Gastroesophageal sphincter (tissue), 4 donors: ENCODE data around the gene ESM1. TPM values are rescaled to one million over a fixed set of nuclear protein-coding genes. Genes with fewer than 3 reads are reported as not detected.
"Not testable (repeated sequence)": the region's sequence is repeated elsewhere in the genome, so short reads cannot be mapped to it uniquely, and the experiment has no call there.

Experiments
- ATAC-seq: fragments of 150-250 bp; one replicate; pipeline ENCODE4 v1.9.1; 2016; ENCODE audit warnings: mild to moderate bottlenecking, moderate library complexity
- H3K27ac ChIP-seq, 4 donors: fragments of 200-600 bp; sonication (generic) in 3 of 4; 1 replicate in 3 of 4; 2 replicates in 1 of 4; pipeline ENCODE4 v1.5.1; 2016 to 2019
- H3K27me3 ChIP-seq: fragments of 200-600 bp; sonication (generic); one replicate; pipeline ENCODE4 v1.5.1; 2019
- H3K36me3 ChIP-seq, 2 donors: fragments of 200-600 bp; sonication (generic); one replicate each; pipeline ENCODE4 v1.5.1; 2019; ENCODE audit warnings: control low read depth in 1 of 2
- H3K4me1 ChIP-seq, 3 donors: fragments of 200-600 bp; sonication (generic); 1 replicate in 2 of 3; 2 replicates in 1 of 3; pipeline ENCODE4 v1.5.1; 2016 to 2019; ENCODE audit warnings: control low read depth in 2 of 3
- H3K4me3 ChIP-seq, 2 donors: fragments of 200-600 bp; sonication (generic); one replicate each; pipeline ENCODE4 v1.5.1; 2019; ENCODE audit warnings: mild to moderate bottlenecking in 1 of 2, moderate library complexity in 1 of 2
- H3K9me3 ChIP-seq, 3 donors: fragments of 200-600 bp; sonication (generic); one replicate each; pipeline ENCODE4 v1.5.1; 2017 to 2019; ENCODE audit warnings: control low read depth in 2 of 3
- EP300 ChIP-seq: sonication (generic); formaldehyde crosslinking; IDR thresholded peaks from one replicate; pipeline ENCODE4 v1.6.1; 2017; ENCODE audit warnings: antibody characterized with exemption, mild to moderate bottlenecking
- POLR2A ChIP-seq, 2 donors: fragments of 450-650 bp; IDR thresholded peaks; one replicate each; pipeline ENCODE4 v1.6.1; 2017; ENCODE audit warnings: antibody characterized with exemption in 2 of 2, mild to moderate bottlenecking in 2 of 2, moderate library complexity in 1 of 2
- POLR2AphosphoS5 ChIP-seq: sonication (generic); formaldehyde crosslinking; IDR thresholded peaks from one replicate; pipeline ENCODE4 v1.6.1; 2017; ENCODE audit warnings: antibody characterized with exemption
- WGBS, 2 donors: methylation state at CpG; one replicate each; pipeline ENCODE4 v1.1.5; 2018; ENCODE audit warnings: low coverage in 1 of 2; 5-methylcytosine and 5-hydroxymethylcytosine counted together
- total RNA-seq, 4 donors: library from RNA; depleted of rRNA; stranded (reverse); fragments of >200 nt; gene quantifications; one replicate each; pipeline ENCODE4 v1.1.0, GENCODE V29; 2016
- TF ChIP-seq, protein P1 (sequence below), 4 experiments: fragments of 200-600 bp in 2 of 4; fragments of 450-650 bp in 2 of 4; sonication (generic) in 1 of 4; IDR thresholded peaks; one replicate each; pipeline ENCODE4 v1.5.1; 2017 to 2019; ENCODE audit warnings: antibody characterized with exemption in 4 of 4, mild to moderate bottlenecking in 2 of 4, moderate library complexity in 2 of 4

The ESM1 gene
- total RNA-seq, 4 donors from 2014 or later, result 0.13 TPM; not detected in 3

DNA sequence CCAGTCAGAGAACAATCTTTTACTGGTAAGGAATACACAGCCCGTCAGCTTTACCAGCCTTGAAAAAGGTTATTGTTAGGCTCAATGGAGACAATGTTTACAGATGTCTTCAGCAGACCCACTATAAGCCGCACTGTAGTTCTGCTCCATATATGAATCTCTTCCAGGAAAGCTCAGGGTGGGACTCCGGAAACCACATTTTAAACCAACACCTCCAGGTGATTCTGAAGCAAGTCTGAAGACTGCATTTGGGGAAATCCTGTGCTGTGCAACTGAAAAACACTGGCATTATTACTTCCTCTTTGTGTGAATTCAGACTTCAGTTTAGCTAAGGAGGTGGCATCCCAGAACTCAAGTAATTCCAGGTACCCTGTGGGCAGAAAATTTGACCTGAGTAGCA lies 42.2 kb upstream of the ESM1 start:
- Histone ChIP-seq H3K27ac (no peak overlapping the region), H3K27me3 (no peaks in the 10 kb centered on the region), H3K36me3 (no peaks in the 10 kb centered on the region), H3K4me3 (no peak overlapping the region), H3K9me3 (no peaks in the 10 kb centered on the region), H3K4me1 (no peaks in the 10 kb centered on the region)
- no CpG with 5 or more reads among the region's 3 CpGs for WGBS, 2 donors
- TF ChIP-seq POLR2AphosphoS5 (no peak), POLR2A (IDR thresholded peaks at IDR 0.05) (no peak), EP300 (no peak)
- TF ChIP-seq, protein P1, sequence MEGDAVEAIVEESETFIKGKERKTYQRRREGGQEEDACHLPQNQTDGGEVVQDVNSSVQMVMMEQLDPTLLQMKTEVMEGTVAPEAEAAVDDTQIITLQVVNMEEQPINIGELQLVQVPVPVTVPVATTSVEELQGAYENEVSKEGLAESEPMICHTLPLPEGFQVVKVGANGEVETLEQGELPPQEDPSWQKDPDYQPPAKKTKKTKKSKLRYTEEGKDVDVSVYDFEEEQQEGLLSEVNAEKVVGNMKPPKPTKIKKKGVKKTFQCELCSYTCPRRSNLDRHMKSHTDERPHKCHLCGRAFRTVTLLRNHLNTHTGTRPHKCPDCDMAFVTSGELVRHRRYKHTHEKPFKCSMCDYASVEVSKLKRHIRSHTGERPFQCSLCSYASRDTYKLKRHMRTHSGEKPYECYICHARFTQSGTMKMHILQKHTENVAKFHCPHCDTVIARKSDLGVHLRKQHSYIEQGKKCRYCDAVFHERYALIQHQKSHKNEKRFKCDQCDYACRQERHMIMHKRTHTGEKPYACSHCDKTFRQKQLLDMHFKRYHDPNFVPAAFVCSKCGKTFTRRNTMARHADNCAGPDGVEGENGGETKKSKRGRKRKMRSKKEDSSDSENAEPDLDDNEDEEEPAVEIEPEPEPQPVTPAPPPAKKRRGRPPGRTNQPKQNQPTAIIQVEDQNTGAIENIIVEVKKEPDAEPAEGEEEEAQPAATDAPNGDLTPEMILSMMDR (IDR thresholded peaks at IDR 0.05), result no peak
- no peak for ATAC-seq

DNA sequence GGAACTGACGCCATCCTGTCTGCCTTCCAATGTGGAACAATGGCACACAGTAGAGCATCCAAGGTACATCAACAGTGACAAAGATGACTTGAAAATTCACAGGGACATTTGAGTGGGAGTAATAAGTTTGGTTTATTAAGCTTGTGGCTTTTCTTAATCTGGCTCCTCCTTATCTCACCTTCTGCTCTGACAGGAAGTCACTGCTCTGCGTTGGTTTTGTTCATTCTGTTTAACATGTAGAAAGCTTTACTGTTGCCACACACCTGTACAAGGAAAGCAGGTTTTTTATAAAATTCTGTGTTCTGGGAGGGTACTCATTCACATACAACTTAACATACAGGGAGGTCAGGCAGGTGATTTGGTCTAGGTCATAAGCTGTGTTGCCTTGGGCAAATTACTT lies 37.1 kb upstream of the ESM1 start:
- no peak overlapping the region for H3K27ac ChIP-seq
- H3K9me3 ChIP-seq, result no peaks in the 10 kb centered on the region
- H3K4me1 ChIP-seq, result no peaks in the 10 kb centered on the region
- TF ChIP-seq POLR2AphosphoS5 (no peak), POLR2A (IDR thresholded peaks at IDR 0.05) (no peak), EP300 (no peak)
- TF ChIP-seq, protein P1 (IDR thresholded peaks at IDR 0.05), result no peak
- ATAC-seq, result no peak
- H3K27me3 ChIP-seq, result no peaks in the 10 kb centered on the region
- whole genome bisulfite sequencing, 2 donors, result 17 to 31% methylated on average over 1 of the region's 2 CpGs
- no peaks in the 10 kb centered on the region for H3K36me3 ChIP-seq
- H3K4me3 ChIP-seq, result no peak overlapping the region

DNA sequence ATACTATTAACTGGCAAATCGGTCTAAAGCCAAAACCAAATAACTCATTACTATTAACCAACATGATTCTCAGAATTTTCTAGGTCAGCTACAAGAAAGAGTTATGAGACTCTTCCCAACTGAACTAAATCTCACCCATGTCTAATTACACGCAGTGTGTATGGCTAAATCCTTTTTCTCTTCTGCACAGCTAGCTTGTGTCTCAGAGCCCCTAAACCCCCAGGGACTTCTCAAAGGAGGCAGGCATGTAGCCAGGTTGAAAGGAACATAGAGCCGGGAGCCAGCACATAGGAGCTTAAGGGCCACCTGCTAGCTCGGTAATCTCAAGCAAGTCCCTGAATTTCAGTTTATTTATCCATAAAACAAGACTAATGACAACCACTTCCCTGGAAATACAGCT lies 36.4 kb upstream of the ESM1 start:
- H3K4me3 ChIP-seq, result no peak overlapping the region
- ATAC-seq, result no peak
- H3K27me3 ChIP-seq, result no peaks in the 10 kb centered on the region
- no peaks in the 10 kb centered on the region for H3K9me3 ChIP-seq
- H3K36me3 ChIP-seq, result no peaks in the 10 kb centered on the region
- H3K4me1 ChIP-seq, result no peaks in the 10 kb centered on the region
- 53 to 55% methylated on average over 4 of the region's 4 CpGs for WGBS, 2 donors
- no peak overlapping the region for H3K27ac ChIP-seq
- TF ChIP-seq, protein P1 (IDR thresholded peaks at IDR 0.05), result no peak
- no peak for TF ChIP-seq POLR2AphosphoS5

DNA sequence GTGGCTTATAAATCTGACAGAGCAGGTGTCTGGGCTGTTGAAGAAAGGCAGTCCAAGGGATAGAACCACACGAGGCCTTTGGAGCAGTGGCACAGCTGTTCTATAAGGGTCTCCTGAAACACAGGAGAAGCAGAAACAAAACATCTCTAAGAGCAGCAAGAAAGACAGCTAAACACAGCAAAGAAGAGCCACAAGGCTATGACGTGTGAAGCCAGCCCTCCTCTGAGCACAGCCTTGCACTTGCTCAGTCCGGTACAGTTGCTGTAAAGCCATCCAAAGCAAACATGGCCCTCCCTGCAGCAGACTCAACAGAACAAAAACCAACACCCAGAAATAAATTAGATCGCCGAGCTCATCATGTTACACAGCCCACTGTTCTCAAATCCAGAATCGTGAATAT lies 36.0 kb upstream of the ESM1 start:
- TF ChIP-seq, protein P1 (IDR thresholded peaks at IDR 0.05), result no peak
- TF ChIP-seq POLR2A (IDR thresholded peaks at IDR 0.05), result no peak
- TF ChIP-seq POLR2AphosphoS5, result no peak
- no peak for TF ChIP-seq EP300
- no peak for ATAC-seq
- H3K27me3 ChIP-seq, result no peaks in the 10 kb centered on the region
- H3K27ac ChIP-seq, result no peak overlapping the region
- no peaks in the 10 kb centered on the region for H3K36me3 ChIP-seq
- H3K4me3 ChIP-seq, result no peak overlapping the region
- no peaks in the 10 kb centered on the region for H3K4me1 ChIP-seq
- 48 to 60% methylated on average over 5 to 6 of the region's 6 CpGs for WGBS, 2 donors
- no peaks in the 10 kb centered on the region for H3K9me3 ChIP-seq

DNA sequence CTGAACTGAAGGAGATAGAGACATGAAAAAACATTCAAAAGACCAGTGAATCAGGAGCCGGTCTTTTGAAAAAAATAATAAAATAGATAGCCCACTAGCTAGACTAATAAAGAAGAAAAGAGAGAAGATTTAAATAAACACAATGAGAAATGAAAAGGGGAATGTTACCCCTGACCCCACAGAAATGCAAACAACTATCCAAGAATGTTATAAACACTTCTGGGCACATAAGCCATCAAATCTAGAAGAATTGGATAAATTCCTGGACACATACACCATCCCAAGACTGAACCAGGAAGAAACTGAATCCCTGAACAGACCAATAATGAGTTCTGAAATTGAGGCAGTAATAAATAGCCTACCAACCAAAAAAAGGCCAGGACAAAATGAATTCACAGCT lies 24.8 kb upstream of the ESM1 start:
- not testable (repeated sequence) for ATAC-seq, H3K4me3 ChIP-seq, H3K4me1 ChIP-seq, H3K27me3 ChIP-seq, H3K27ac ChIP-seq, H3K36me3 ChIP-seq
- H3K9me3 ChIP-seq, result peaks cover 0 to 23% (median 0%) of the 10 kb centered on the region in 3 donors
- 25 to 33% methylated on average over 1 of the region's 1 CpG for WGBS, 2 donors

DNA sequence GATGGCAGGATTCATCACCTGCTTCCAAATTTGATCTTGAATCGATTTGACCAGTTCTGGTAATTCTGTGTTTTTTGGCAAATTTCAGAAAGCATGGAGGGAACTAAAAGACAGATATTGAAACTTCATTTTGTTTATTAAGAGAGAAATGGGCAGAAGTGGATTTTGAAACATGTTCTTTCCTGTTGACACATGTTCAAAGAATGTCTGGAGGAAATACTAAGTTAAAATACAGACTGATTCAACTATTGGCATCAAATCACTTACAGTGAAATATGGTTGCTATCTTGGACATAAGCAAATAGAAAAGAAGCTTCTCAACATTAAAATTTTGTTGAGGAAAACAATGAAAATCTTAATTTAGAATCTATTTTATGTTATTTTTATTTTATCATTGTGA lies 19.3 kb upstream of the ESM1 start:
- Histone ChIP-seq H3K9me3 (no peaks in the 10 kb centered on the region), H3K27me3 (peaks cover 5% of the 10 kb centered on the region), H3K36me3 (no peaks in the 10 kb centered on the region), H3K27ac (no peak overlapping the region), H3K4me3 (no peak overlapping the region), H3K4me1 (no peaks in the 10 kb centered on the region)
- TF ChIP-seq, protein P1 (IDR thresholded peaks at IDR 0.05), result no peak
- TF ChIP-seq EP300 (no peak), POLR2AphosphoS5 (no peak), POLR2A (IDR thresholded peaks at IDR 0.05) (no peak)
- ATAC-seq, result no peak
- 57 to 62% methylated on average over 1 of the region's 1 CpG for whole genome bisulfite sequencing, 2 donors
